H9 (cell line): ENCODE measurements around the gene RPL7L1. TPM values are rescaled to one million over a fixed set of nuclear protein-coding genes. Genes with fewer than 3 reads are reported as not detected.

Experiments used
- DNase-seq: peaks from one replicate; pipeline ENCODE4 v3.0.0-alpha.2; 2017
- H2AFZ ChIP-seq: one replicate; pipeline ENCODE4 v1.6.1; 2013; ENCODE audit warnings: mild to moderate bottlenecking, low read length, control low read depth, moderate library complexity
- H2AK5ac ChIP-seq: 2 replicates; pipeline ENCODE4 v1.6.1; 2013; ENCODE audit warnings: low read length, control low read depth, mixed read lengths; ENCODE audit not compliant: insufficient read length
- H2BK120ac ChIP-seq: one replicate; pipeline ENCODE4 v1.6.1; 2013; ENCODE audit warnings: low read depth, mild to moderate bottlenecking, low read length, control low read depth, inconsistent platforms; ENCODE audit not compliant: poor library complexity, severe bottlenecking
- H2BK12ac ChIP-seq: 2 replicates; pipeline ENCODE4 v1.6.1; 2013; ENCODE audit warnings: low read length, control low read depth, mixed read lengths, low read depth; ENCODE audit not compliant: insufficient read length
- H2BK15ac ChIP-seq: 2 replicates; pipeline ENCODE4 v1.6.1; 2013; ENCODE audit warnings: low read depth, low read length, control low read depth
- H2BK20ac ChIP-seq: one replicate; pipeline ENCODE4 v1.6.1; 2013; ENCODE audit warnings: low read depth, mild to moderate bottlenecking, low read length, control low read depth, inconsistent platforms; ENCODE audit not compliant: poor library complexity, severe bottlenecking
- H2BK5ac ChIP-seq: 2 replicates; pipeline ENCODE4 v1.6.1; 2013; ENCODE audit warnings: low read length, control low read depth, mixed read lengths; ENCODE audit not compliant: insufficient read length
- H3K14ac ChIP-seq: 2 replicates; pipeline ENCODE4 v1.6.1; 2013; ENCODE audit warnings: low read length, control low read depth; ENCODE audit not compliant: insufficient read depth
- H3K18ac ChIP-seq: 2 replicates; pipeline ENCODE4 v1.6.1; 2013; ENCODE audit warnings: low read depth, mild to moderate bottlenecking, mixed read lengths, low read length, control low read depth; ENCODE audit not compliant: insufficient read length
- H3K23ac ChIP-seq: 2 replicates; pipeline ENCODE4 v1.6.1; 2013; ENCODE audit warnings: low read length, control low read depth, mixed read lengths, low read depth; ENCODE audit not compliant: insufficient read length
- H3K23me2 ChIP-seq: 2 replicates; pipeline ENCODE4 v1.6.1; 2013; ENCODE audit warnings: low read depth, mild to moderate bottlenecking, mixed read lengths, low read length, control low read depth; ENCODE audit not compliant: insufficient read length, poor library complexity, severe bottlenecking
- H3K27ac ChIP-seq: 2 replicates; pipeline ENCODE4 v1.5.1; 2013; ENCODE audit warnings: low read length, control low read depth, mixed read lengths, low read depth; ENCODE audit not compliant: insufficient read length
- H3K27me3 ChIP-seq: 2 replicates; pipeline ENCODE4 v1.6.1; 2013; ENCODE audit warnings: low read length, control low read depth, inconsistent platforms; ENCODE audit not compliant: insufficient read depth
- H3K4ac ChIP-seq: 2 replicates; pipeline ENCODE4 v1.6.1; 2013; ENCODE audit warnings: low read depth, mild to moderate bottlenecking, control low read depth, inconsistent platforms, low read length, moderate library complexity
- H3K4me1 ChIP-seq: 2 replicates; pipeline ENCODE4 v1.6.1; 2013; ENCODE audit warnings: low read length, control low read depth, inconsistent platforms; ENCODE audit not compliant: insufficient read depth
- H3K4me2 ChIP-seq: 2 replicates; pipeline ENCODE4 v1.6.1; 2013; ENCODE audit warnings: low read length, control low read depth, mixed read lengths; ENCODE audit not compliant: insufficient read length, insufficient read depth
- H3K56ac ChIP-seq: 2 replicates; pipeline ENCODE4 v1.6.1; 2013; ENCODE audit warnings: low read depth, mild to moderate bottlenecking, mixed read lengths, low read length, control low read depth; ENCODE audit not compliant: insufficient read length
- H3K79me1 ChIP-seq: 2 replicates; pipeline ENCODE4 v1.6.1; 2013; ENCODE audit warnings: low read depth, mild to moderate bottlenecking, moderate library complexity, low read length, control low read depth, inconsistent platforms; ENCODE audit not compliant: insufficient read depth, poor library complexity, severe bottlenecking
- H3K79me2 ChIP-seq: 2 replicates; pipeline ENCODE4 v1.6.1; 2013; ENCODE audit warnings: low read length, control low read depth, inconsistent platforms; ENCODE audit not compliant: insufficient read depth
- H3K9ac ChIP-seq: 2 replicates; pipeline ENCODE4 v1.6.1; 2013; ENCODE audit warnings: low read length, control low read depth, mixed read lengths; ENCODE audit not compliant: insufficient read length; ENCODE audit errors: extremely low read depth
- H3K9me3 ChIP-seq: one replicate; pipeline ENCODE4 v1.6.1; 2013; ENCODE audit warnings: low read depth, low read length, inconsistent platforms; ENCODE audit not compliant: control insufficient read depth
- H3T11ph ChIP-seq: one replicate; pipeline ENCODE4 v1.6.1; 2013; ENCODE audit warnings: mild to moderate bottlenecking, low read length, control low read depth, inconsistent platforms
- H4K20me1 ChIP-seq: one replicate; pipeline ENCODE4 v1.6.1; 2013; ENCODE audit not compliant: control insufficient read depth, insufficient read length, insufficient read depth
- H4K5ac ChIP-seq: 2 replicates; pipeline ENCODE4 v1.6.1; 2013; ENCODE audit warnings: low read depth, mild to moderate bottlenecking, mixed read lengths, low read length, control low read depth; ENCODE audit not compliant: insufficient read length
- H4K8ac ChIP-seq: replicated peaks from 2 replicates; pipeline ENCODE4 v1.6.1; 2013; ENCODE audit warnings: low read length, control low read depth, mixed read lengths, low read depth; ENCODE audit not compliant: insufficient read length
- H4K91ac ChIP-seq: 2 replicates; pipeline ENCODE4 v1.6.1; 2013; ENCODE audit warnings: low read depth, mild to moderate bottlenecking, moderate library complexity, mixed read lengths, low read length, control low read depth; ENCODE audit not compliant: insufficient read length
- H3K27ac Mint-ChIP-seq, 3 experiments: 2 replicates in 2 of 3; 3 replicates in 1 of 3; pipeline ENCODE4 v1.8.0; 2020 to 2021; ENCODE audit warnings: mixed read lengths in 3 of 3, mild to moderate bottlenecking in 1 of 3, moderate library complexity in 1 of 3
- H3K27me3 Mint-ChIP-seq: 2 replicates; pipeline ENCODE4 v1.8.0; 2021; ENCODE audit warnings: low read depth, mild to moderate bottlenecking, moderate library complexity, mixed read lengths
- H3K36me3 Mint-ChIP-seq, 3 experiments: 2 replicates in 2 of 3; 3 replicates in 1 of 3; pipeline ENCODE4 v1.8.0; 2020 to 2021; ENCODE audit warnings: low read depth in 3 of 3, mixed read lengths in 3 of 3; ENCODE audit not compliant: insufficient read depth in 1 of 3
- H3K4me1 Mint-ChIP-seq, 2 experiments: 2 replicates each; pipeline ENCODE4 v1.8.0; 2020; ENCODE audit warnings: mixed read lengths in 2 of 2
- H3K4me3 Mint-ChIP-seq, 2 experiments: 2 replicates in 1 of 2; 3 replicates in 1 of 2; pipeline ENCODE4 v1.8.0; 2020 to 2021; ENCODE audit warnings: mild to moderate bottlenecking in 2 of 2, mixed read lengths in 2 of 2, moderate library complexity in 1 of 2
- H3K9me3 Mint-ChIP-seq, 2 experiments: 2 replicates in 1 of 2; 3 replicates in 1 of 2; pipeline ENCODE4 v1.8.0; 2020; ENCODE audit warnings: mild to moderate bottlenecking in 2 of 2, mixed read lengths in 2 of 2, moderate library complexity in 1 of 2
- CTCF ChIP-seq: fragments of 200-600 bp; sonication (generic); conservative IDR thresholded peaks from 3 replicates; pipeline ENCODE4 v1.8.0; 2021; ENCODE audit warnings: antibody characterized with exemption, mild to moderate bottlenecking
- WGBS: extraction: QIAGEN DNeasy Blood & Tissue Kit; methylation state at CpG from one replicate; pipeline ENCODE4 v1.1.7; 2013; ENCODE audit warnings: missing lambda C conversion rate, low lambda C conversion rate, mixed read lengths; ENCODE audit not compliant: insufficient read length; ENCODE audit errors: extremely low coverage; 5-methylcytosine and 5-hydroxymethylcytosine counted together
- total RNA-seq: library from RNA; stranded (reverse); gene quantifications from 2 replicates; pipeline ENCODE4 v1.2.1, GENCODE V29; 2021

Gene RPL7L1
- total RNA-seq, 1 experiment from 2014 or later, result 130 TPM

DNA sequence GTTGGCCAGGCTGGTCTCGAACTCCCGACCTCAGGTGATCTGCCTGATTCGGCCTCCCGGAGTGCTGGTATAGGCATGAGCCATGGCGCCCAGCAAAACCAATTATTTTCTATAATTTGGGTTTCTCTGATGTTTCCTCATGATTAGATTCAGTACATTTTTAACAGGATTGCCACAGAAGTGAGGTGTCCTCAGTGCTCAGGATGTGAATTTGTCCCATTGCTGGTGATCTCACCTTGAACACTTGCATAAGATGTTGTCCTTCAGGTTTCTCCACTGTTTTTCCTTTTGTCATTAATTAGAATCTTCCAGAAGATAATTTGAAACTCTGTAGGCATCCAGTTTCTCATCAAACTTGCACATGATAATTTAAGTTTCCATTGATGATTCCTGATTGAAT lies 45.4 kb upstream of the RPL7L1 start:
- Histone ChIP-seq H3K9ac (no peak overlapping the region), H3K56ac (no peak overlapping the region), H3K9me3 (no peaks in the 10 kb centered on the region), H3K4me1 (no peaks in the 10 kb centered on the region), H4K5ac (no peak overlapping the region), H3K4ac (no peak overlapping the region), H3K27ac (no peak overlapping the region), H2BK15ac (no peak overlapping the region), H3K79me2 (no peaks in the 10 kb centered on the region), H2BK120ac (no peak overlapping the region), H3K23ac (no peak overlapping the region), H2BK5ac (no peak overlapping the region), H3K14ac (no peak overlapping the region), H3K4me2 (no peak overlapping the region), H2AK5ac (no peak overlapping the region), H2BK12ac (no peak overlapping the region), H4K91ac (no peak overlapping the region), H2BK20ac (no peak overlapping the region), H4K20me1 (no peaks in the 10 kb centered on the region), H3K79me1 (no peaks in the 10 kb centered on the region), H2AFZ (no peak overlapping the region), H3T11ph (no peak overlapping the region), H3K18ac (no peak overlapping the region), H3K27me3 (no peaks in the 10 kb centered on the region), H3K23me2 (no peaks in the 10 kb centered on the region), H4K8ac (no peak overlapping the region)
- H3K9me3 Mint-ChIP-seq, result no peaks in the 10 kb centered on the region
- H3K27ac Mint-ChIP-seq, result no peak overlapping the region
- peaks cover 13 to 28% (median 24%) of the 10 kb centered on the region in 3 experiments; a peak in 6 of 7 replicates for H3K36me3 Mint-ChIP-seq
- no peak for TF ChIP-seq CTCF
- H3K4me1 Mint-ChIP-seq, result no peaks in the 10 kb centered on the region
- H3K27me3 Mint-ChIP-seq, result no peaks in the 10 kb centered on the region
- DNase-seq, result no peak
- WGBS, result no CpG with 5 or more reads among the region's 5 CpGs
- no peak overlapping the region for H3K4me3 Mint-ChIP-seq
